GM12892 (cell line): ENCODE results near the gene PANK1.
A peak's percentile ranks its signal among the peaks of the same experiment; 100 is the strongest.

Experiments used
- DNase-seq: peaks from one replicate; pipeline ENCODE4 v3.0.0; 2011; ENCODE audit not compliant: insufficient read length
- FAIRE-seq: peaks from 2 replicates; lab custom pipeline; 2011; peaks lifted over from hg19 to GRCh38; lab: Jason Lieb, UNC
- POLR2A ChIP-seq: IDR thresholded peaks from 2 replicates; pipeline ENCODE4 v1.6.1; 2011; ENCODE audit warnings: low read depth, low read length, control low read depth
- POLR2AphosphoS5 ChIP-seq: IDR thresholded peaks from 2 replicates; pipeline ENCODE4 v1.6.1; 2011; ENCODE audit warnings: low read depth, low read length, control low read depth
- TAF1 ChIP-seq: IDR thresholded peaks from 2 replicates; pipeline ENCODE4 v1.6.1; 2011; ENCODE audit warnings: low read depth, mild to moderate bottlenecking, control low read depth, low read length, borderline replicate concordance

Gene PANK1

DNA sequence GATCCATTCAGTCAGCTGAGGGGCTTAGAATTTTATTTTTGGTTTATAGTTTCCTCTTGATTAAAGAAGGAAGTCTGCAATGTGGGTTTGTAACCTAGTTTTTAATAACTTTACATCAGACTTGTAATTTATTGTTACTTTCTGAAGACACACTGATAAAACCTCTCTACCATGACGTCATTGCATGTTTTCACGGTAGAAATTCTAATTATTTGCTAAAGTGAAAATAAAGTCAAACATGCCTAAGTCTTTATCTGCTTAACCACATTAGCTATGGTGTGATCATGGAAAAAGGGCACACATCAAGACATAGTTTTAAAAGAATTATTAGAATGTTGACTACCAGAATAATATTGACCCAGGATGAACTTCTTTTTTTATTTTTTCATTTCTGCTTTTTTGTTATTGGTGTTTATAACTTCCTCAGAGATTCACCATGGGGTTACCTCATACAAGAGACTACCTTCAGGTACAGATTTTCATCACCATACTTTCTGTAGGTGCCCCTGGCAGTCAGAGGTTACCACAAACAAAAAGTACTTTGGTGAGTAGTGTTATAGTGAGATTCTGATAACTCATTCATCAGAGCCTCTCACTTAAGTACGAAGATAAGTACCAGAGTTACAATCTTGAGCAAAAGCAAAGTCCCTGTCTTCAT lies 7.0 kb upstream of the PANK1 start:
- DNase-seq (no peak), FAIRE-seq (peak; percentile 85)
- TF ChIP-seq POLR2AphosphoS5: no peak
- TF ChIP-seq POLR2A: no peak
- no peak for TF ChIP-seq TAF1

DNA sequence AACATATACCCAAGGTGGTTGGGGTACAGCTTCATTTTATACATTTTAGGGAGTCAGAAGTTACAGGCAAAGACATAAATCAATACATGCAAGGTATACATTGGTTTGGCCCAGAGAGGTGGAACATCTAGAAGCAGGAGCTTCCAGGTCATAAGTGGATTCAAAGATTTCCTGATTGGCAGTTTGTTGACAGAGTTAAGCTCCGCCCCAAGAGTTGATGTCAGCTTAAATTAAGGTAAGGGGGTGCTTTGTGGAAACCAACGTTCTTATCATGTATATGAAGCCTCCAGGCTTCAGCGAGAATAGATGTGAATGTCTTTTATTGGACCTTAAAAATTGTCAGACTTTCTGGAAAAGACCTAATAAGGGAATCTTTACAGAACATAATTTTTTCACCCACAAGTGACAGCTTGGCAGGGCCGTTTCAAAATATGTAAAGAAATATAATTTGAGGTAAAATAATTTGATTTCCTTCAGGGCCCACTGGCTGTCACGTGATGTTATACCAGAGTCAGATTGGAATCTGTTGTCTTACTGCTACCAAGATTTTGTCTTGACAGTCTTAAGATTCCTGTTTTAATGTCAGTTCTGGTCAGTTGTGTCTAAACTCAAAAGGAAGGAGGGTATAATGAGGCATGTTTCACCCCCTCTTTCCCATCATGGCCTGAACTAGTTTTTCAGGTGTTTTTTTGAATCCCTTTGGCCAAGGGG lies 6.3 kb upstream of the PANK1 start:
- TF ChIP-seq POLR2A (no peak), TAF1 (no peak), POLR2AphosphoS5 (no peak)
- DNase-seq: no peak
- FAIRE-seq: no peak

DNA sequence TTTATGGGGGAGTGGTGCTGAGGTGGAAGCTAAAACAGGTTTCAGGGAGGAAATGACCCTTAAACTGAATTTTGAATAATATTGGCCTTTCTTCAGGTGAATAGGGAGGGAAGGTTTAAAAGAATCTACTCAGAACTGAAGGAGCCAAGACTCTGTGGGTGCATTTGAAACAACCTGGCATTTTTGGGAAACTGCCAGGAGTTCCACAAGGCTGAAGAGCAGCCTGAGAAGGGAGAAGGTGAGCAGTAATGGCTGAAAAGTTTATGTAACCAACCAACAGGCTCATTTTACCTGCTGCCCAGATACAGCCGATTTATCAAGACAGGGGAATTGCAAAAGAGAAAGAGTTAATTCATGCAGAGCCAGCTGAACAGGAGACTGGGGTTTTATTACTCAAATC lies 4.0 kb upstream of the PANK1 start:
- no peak for TF ChIP-seq TAF1
- no peak for TF ChIP-seq POLR2AphosphoS5
- TF ChIP-seq POLR2A: no peak
- DNase-seq (no peak), FAIRE-seq (no peak)

DNA sequence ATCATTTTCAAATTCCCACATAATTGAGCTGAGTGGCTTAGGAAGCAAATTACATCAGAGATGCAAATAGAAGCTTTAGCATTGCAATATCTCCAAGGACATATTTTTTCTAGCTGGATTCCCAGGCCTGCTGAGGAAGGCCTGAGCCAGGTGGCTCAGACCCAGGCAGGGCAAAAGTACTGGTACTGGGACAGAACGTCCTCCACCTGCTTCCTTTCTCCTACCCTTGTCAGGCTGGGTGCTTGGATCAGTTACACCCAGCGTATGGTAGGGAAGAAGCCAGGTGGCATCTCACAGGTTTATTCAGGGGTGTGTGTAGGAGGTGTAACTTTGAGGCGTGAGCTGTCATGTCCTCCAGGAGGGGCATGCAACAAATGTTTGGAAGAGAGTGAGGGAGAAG lies 3.0 kb upstream of the PANK1 start:
- TF ChIP-seq POLR2A (no peak), POLR2AphosphoS5 (no peak), TAF1 (no peak)
- no peak for FAIRE-seq
- no peak for DNase-seq

DNA sequence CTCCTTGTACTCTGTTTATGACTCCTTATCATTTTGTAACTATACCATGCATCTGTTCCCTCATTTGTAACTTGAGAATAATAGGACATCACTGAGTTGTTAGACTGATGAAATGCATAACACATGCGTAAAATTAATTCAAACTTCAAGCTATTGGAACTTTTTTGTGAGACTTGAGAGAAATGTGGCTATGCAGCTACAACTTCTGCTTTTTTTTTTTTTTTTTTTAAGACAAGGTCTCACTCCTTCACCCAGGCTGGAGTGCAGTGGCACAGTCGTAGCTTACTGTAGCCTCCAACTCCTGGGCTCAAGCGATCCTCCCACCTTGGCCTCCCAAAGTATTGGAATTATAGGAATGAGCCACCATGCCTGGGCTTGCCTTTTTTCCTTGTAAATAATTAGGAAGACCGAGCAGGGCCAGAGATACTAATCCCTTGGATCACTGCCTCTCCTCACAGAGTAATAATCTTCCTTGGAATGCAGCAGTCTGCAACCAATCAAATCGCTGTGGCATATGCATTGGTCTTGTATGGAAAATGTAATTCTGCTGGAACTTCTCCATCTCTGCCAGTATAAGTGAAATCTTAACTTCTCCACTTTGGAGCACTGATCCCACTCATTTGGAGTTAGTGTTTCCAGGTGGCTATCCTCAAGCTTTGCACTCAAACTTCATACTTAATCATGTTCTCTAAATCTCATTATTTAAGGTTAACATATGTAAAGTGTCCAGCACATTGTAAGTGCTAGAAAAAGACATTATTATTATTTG lies 2.0 kb upstream of the PANK1 start:
- DNase-seq (no peak), FAIRE-seq (no peak)
- TF ChIP-seq TAF1 (no peak), POLR2A (no peak), POLR2AphosphoS5 (no peak)

DNA sequence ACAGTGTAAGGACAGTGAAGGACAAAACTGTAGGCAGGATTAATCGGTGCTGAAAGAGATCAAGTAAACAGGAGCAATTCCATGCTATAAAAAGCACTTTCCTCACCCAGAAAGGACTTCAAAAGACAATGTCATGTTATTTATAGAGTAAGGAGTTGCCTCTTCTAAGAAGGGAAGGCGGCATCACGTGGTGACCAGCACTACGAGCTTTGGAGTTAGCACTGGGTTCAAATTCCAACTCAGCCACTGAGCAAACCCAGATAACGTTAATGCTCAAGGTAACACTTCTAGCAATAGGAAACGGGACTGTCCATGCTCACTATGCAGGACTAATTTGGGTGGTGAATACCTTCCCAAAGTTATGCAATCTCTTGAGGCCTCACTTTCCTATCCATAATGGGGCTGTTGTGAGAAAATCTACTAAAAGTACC lies 715 bp upstream of the PANK1 start:
- TF ChIP-seq TAF1: no peak
- TF ChIP-seq POLR2A: no peak
- no peak for TF ChIP-seq POLR2AphosphoS5
- FAIRE-seq (no peak), DNase-seq (no peak)

DNA sequence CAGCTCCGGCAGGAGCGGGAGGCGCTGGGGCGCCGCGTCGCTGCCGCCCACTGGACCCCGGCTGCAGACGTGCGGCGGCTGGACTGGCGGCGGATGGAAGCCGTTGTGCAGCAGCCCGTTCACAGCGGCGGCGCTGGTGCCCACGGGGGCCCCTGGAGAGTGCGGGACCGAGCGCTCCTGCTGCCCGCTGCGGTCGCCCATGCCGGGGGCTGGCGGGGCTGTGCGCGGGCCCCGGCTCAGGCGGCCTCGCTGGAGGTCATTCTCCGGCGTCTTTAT lies 413 bp downstream of the PANK1 start:
- TF ChIP-seq TAF1 (no peak), POLR2A (no peak), POLR2AphosphoS5 (no peak)
- DNase-seq (peak; percentile 42), FAIRE-seq (no peak)

DNA sequence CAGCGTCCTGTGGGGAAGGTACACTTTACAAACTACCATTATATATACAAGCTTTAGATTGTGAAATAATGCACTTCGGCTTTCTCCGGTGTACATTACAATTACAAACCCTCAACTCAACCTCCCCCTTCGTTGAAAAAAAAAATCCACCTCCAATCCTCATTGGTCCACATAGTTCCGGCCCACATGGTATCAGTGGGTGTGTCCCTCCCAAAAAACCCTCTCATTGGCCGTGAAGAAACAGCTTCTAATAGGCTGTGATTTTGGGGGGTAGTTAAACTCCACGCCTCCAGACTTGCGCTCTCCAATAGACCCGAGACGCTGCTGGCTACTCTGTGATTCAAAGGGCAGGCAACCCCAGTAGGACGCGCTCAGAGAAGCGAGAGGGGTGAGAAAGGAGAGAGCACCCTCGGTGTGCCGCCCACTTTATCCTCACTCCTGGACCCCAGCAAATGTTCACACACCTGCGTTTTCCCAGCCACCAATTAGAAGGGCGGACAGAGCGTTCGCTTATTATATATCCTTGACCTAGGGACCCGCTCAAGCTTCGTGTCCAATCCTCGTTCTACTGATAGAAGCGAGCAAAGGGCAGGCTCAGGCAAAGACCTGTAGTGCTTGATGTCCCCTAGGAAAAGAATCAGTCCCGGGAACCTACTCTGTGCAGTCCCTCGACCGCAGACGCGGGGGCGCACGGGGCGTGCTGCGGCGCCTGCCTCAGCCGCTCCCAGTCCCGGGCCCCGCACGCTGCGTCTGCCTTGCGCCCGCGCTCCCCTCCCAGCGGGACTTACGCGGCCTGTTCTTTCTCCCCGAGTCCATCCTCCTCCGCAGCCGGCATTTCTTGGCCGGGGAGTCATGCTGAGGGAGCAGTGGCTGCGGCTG lies 991 bp downstream of the PANK1 start:
- peak; percentile 70 for DNase-seq
- TF ChIP-seq TAF1 (peak; percentile 83; the same call in 1 of the 2 replicates), POLR2A (peak; percentile 93), POLR2AphosphoS5 (peak; percentile 96)
- FAIRE-seq: peak; percentile 99

DNA sequence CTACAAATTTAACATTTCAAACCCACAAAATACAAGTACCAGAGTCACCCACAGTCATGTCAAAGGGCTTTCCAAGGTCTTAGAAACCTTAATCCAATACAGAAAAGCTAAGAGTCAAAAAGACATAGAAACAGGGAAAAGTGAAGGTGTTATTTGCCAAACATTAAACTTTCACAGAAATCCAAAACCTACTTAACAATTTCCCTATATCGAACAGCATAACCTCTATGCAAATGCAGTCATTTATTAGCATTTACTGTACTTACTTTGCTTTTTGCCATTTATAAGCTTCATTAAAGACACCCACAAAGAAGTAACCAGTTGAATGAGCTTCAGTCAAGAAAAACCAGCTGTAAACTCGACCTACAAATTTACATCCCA lies 1.6 kb downstream of the PANK1 start:
- DNase-seq (no peak), FAIRE-seq (no peak)
- TF ChIP-seq TAF1 (no peak), POLR2AphosphoS5 (no peak), POLR2A (no peak)

DNA sequence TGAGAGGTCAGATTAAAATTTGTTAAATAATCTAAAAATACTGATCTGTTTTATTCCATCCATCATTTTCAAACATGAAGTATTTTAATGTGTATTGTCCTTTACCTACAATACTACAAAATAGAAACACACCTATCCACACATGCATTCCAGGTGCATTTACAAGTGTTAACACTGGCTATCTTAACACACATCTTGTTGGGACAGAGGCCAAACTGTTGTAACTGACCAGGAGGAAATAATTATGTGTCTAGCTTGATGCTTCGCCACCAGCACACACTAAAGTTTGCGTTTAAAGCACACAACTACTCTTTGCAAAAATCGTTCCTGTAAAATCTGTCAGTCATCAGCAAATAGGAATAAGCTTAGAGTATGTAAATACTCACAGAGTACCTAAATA lies 2.8 kb downstream of the PANK1 start:
- DNase-seq: no peak
- no peak for FAIRE-seq
- TF ChIP-seq TAF1 (no peak), POLR2A (no peak)

DNA sequence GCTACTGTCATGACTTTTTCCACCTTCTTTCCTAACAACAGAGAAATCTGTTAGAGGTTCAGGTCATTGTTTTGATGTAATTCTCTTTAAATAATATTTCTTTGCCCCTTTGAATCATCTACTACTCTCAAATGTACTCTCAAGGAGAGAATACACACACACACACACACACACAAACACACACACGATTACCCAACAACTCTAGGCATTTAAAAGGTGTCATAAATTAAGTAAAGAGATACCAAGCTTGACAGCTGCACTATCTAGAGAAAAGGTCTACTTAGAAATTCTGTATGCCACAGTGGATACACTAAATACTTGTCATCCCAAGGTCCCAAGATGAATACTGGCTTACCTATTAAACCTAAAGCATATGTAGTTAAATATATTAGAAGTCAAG lies 4.8 kb downstream of the PANK1 start:
- DNase-seq (no peak), FAIRE-seq (no peak)
- TF ChIP-seq POLR2A (no peak), POLR2AphosphoS5 (no peak), TAF1 (no peak)
